GM15510 (cell line): ENCODE results near the gene LRRFIP1.

Experiments
- POLR2A ChIP-seq: IDR thresholded peaks from 3 replicates; pipeline ENCODE4 v1.6.1; 2011; ENCODE audit warnings: borderline replicate concordance; ENCODE audit not compliant: insufficient read length; ENCODE audit errors: extremely low read depth

Gene LRRFIP1

DNA sequence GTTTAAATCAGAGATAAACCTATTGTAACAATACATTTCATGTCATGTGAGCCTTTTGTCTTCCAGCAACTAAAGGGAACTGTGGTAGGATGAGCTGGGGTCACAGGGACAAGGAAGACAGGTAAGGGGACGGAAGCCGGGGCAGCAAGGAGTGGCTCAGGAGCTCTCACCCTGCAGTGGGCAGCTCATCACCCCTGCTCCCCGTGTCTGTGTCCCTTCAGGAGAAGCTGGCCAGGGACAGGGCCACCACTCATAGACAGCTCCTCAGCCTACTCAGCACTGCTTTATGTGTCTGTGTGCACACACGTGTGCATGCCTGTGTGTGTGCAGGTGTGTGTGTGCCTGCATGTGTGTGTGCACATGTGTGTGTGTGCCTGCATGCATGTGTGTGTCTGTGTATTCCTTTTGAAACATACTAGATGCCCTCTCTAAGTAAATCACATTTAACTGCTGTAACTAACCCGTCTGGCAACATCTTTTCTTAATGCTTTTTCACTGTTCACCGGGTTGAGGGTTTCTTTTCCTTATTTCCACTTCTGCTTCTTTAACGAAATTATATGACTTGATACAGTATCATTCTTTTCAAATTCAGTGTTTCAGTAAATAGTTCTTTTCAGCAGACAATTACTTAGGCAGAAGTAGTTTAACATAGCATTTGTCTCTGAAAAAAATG is 44.2 kb downstream of the LRRFIP1 start:
- TF ChIP-seq POLR2A = no peak

DNA sequence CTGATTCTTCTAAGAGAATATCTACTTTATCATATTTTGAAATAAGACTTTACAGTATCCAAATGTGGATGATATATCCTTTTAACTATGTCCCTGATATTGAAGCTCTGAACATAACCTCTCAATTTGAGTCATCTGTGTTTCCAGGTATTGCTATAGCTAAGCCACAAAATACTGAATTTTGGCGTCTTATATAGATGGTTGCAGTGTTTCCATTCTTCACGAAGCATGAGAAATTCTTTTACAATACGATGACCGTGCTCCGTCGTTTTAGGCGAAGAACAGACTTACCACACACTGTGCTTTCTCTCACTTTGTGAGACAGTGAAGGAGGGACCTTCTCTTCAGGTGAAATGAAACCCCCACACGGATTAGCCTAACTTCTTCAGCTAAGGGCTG is 45.3 kb downstream of the LRRFIP1 start:
- TF ChIP-seq POLR2A = no peak

DNA sequence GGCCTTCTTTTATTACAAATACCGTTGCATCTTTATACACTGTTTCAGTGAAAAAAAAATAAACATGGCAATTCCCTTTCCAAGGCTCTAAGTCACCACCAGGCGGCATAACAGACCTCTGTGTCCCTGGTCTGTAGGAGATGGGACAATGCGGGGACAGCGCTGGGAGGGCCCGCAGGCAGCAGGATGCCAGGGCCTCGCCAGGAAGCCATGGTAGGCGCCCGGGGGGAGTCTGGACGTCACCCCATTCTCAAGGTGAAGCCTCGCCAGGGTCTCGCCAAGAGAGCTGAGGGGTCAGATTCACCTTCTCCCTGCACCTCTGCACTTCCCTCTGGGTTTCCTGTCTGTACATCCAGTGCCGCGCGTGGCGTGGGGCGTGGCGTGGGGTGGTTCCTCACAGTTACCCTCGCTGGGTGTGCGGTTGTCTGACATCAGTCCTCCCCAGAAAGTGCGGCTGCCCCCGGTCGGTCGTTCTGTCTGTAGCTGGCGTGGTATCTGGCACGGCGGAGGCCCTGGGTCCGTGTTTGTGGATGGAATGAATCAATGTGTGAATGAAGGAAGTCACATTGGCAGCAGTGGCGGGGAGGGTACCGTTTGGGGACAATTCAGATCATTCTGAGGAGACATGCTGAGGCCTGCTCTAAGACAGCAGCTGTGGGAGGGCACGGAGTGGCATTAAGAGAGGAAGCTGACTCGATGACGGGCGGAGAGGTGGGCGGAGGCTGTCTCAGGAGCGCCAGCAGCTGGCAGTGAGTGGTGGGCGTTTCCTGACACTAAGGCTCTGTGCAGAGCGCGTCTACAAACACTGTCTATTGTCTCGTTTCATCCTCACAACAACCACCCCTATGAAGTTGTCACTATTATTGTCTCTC is 46.0 kb downstream of the LRRFIP1 start:
- TF ChIP-seq POLR2A = no peak

DNA sequence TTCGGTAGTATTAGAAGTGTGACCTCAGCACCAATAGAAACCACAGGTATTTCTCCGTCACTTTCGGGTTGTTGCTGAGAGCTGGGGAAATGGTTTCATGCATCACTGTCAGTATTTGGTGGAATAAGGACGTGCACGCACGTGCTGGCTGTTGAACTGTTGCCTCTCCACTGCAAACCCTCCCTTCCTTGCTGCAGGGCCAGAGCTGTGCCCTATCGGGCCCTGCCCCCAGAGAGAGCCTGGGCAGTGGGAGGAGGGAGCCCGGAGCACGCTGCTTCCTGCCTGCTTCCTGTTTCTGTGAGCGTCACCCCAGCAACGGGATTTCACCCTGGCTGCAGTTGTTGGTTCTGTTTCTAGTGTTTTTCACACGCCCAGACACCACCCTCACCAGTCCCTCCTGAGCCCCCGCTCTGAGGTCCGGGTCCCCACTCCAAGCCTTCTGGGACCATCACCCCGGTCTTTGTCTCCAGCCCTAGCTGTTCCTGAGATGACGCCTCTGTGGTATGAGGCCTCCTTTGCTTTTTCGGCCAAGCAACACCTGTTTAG is 47.4 kb downstream of the LRRFIP1 start:
- TF ChIP-seq POLR2A = no peak

DNA sequence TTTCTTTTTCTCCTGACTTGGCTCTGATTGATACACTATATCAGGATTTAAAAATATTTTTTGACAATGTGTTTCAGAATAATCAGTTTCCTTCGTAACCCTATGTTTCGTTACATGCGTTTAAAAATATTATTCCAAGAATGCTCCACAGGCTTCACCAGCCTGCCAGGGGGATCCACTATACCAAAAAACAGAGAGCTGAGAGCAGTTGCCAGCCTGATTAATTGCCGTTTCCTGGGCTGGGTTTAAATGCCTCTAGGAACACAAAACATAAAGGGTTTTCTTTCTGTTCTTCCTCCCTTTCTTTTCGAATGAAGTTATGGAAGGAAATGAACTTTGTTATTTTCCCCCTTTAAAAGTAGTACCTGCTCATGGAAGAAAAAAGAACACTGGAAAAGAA is 47.9 kb downstream of the LRRFIP1 start:
- TF ChIP-seq POLR2A = no peak

DNA sequence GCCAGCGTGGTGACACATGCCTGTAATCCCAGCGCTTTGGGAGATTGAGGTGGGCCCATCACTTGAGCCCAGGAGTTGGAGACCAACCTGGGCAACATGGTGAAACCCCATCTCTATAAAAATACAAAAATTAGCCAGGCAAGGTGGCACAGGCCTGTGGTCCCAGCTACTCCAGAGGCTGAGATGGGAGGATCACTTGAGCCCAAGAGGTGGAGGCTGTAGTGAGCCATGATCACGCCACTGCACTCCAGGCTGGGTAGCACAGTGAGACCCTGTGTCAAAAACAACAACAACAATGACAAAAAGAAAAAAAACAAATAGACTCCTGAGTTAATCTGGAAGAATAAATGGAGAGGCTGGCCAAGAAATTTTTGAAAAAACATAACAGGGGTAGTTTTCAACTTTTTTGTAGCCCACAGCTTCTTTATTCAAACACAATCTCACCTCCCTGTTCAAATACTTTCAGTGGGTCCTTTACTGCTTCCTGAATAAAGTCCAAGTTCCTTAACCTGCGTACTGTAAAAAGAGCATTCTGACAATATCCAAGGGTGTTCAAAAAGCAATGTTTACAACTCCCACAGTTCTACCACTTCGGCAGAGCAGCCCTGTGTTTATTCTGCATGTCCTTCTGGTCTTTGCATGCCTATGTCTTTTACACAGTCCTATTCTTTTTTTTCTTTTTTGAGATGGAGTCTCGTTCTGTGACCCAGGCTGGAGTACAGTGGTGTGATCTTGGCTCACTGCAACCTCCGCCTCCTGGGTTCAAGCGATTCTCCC is 53.5 kb downstream of the LRRFIP1 start:
- TF ChIP-seq POLR2A = no peak

DNA sequence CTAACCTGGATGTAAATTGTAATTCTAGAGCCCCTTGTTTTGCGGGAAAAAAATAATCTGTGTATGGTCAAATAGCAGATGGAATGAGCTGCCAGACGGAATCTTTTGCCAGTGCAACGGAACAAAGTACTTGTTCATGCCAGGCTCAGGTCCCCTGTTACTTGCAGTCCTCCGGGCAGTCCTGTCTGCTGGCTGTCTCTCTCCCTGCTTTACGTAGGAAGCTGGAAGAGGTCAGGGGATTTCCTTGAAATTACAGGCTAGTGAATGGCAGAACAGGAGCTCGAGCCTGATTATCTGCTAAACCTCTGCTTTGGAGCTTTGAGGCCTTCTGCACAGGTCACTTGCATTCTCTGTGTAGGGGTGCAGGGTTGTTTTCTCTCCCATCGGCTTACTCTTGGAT is 54.8 kb downstream of the LRRFIP1 start:
- TF ChIP-seq POLR2A = no peak

DNA sequence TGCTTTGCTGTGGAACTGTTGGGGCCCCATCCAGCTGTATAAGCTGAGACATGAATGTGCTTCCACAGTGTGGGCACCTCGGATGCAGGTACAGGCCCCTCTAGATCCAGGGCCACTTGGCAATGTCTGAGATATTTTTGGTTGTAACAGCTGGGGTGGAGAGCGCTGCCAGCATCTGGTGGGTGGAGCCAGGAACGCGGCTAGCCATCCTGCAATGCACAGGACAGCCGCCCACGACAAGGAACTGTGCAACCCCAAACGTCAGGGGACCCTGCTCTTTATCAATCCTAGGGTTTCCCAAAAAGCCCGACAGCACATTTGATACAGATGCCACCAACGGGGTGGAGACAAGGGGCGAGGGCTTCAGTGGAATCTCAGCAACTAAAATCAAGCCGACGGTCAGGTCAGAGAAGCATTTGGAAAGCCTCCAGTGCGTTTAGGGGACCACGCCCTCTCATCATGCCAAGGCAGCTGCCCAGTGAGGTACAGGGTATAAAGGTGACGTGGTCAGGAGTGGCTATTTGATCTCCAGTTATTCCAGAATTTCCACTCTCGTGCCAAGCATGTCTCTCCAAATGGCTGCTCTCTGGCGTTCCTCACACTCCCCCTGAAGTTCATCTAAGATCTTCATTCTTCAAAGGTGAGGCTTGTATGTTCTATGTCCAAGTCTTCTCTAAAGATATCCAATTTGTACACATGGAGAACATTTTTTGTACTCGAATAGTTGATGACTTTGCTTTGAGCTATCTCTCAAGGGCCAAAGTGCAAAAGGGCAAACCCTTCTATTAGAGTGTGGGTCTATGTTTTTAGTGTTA is 55.7 kb downstream of the LRRFIP1 start:
- TF ChIP-seq POLR2A = no peak

DNA sequence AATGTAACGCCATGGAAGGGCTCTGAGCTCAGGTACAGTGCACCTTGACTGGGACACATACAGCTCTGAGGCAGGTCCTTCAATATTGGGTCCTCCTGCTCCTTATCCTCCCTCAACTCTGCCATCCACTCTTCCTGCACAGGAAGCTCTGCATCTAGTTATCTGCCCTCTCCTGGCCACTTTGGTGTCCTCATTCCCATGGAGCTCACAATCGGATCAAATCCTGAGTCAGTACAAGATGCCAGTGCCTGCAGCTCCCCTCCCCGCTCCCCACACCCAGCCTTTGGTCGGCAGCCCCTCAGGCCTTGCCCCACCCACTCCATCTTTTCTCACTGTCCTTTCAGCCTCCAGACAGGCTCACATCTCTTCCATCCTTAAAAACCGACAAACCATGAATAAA is 58.0 kb downstream of the LRRFIP1 start:
- no peak for TF ChIP-seq POLR2A

DNA sequence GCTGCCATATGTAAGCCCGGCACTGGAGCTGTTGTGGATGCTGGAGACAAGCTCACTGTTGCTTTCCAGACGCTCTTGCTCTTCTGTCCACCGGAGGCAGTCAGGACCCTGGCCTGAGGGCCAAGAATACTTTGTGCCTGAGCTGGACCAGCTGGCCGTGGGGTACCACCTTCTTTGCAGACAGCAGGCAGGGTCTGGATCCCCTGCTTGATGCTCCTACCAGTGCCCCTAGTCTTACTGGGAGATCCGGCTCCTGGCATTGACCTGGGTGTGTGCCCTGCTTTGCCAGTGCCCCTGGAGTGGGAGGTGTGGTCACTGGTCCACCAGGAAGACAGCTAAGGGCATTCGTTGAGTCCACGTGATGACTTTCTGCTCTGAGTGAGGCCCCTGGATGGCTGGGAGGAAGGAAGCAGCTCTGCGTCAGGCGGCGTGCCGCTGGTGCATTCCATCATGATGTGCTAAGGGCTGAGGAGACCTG is 59.3 kb downstream of the LRRFIP1 start:
- TF ChIP-seq POLR2A = no peak

DNA sequence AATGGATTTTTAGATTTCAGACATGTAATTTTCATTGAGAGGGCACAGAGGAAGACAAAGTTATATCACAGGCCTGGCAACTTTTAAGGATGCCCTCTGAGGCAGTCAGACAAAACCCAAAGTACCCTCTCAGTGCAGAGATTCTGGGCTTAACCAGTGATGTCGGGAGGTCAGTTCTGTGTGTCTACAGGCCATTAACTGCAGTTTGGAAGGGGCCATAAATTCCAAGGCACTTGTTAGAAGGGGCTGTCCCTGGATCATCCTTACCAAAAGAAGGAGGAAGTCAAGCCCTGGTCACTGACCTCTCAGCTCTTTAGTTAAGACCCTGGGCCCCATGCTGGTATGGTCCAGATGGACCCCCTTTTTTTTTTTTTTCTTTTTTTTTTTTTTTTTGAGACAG is 60.7 kb downstream of the LRRFIP1 start:
- TF ChIP-seq POLR2A = no peak

DNA sequence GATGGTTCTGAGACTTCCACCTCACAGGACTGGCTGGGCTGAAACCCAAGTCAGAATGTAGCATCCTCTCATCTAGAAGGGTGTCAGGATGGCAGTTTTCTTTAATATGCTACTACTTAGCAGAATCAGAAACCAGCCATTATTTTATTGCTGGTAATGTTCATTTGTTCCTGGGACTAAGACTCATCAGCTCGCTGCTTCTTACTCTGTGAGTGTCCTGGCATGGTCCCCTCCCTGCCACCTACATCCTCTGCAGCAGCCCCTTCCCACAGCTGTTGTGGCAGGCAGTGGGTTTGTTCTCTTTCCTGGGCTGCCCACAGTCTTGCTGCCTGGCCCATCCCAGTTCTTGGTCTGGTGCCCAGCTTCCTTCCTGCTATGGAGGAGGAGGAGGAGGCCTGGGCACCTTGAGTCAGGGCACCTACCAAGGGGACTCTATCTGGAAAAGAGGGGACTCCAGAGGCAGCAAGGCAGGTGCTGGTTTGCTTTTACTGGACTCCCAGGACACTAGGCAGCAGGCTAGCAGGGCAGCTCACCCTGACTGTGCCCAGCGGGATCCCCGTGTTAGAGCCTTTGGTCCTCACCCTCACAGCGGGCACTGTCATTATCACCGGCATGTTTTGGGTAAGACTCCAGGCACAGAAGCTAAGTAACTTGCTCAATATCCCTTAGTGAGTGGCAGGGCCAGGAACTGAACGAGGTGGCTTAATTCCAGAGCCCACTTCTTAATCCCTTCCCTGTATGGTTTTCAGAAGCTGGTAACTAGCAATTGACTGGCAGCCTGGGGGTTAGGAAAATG is 62.1 kb downstream of the LRRFIP1 start:
- no peak for TF ChIP-seq POLR2A
